Epithelial cell of proximal tubule (primary cell): ENCODE data around the gene TRPC5OS. TPM values are rescaled to one million over a fixed set of nuclear protein-coding genes. Genes with fewer than 3 reads are reported as not detected.

ENCODE experiments used
- DNase-seq: peaks from one replicate; pipeline ENCODE4 v3.0.0-alpha.2; 2011; ENCODE audit warnings: low read depth
- H3K4me3 ChIP-seq: 2 replicates; pipeline ENCODE4 v1.5.1; 2011; ENCODE audit warnings: low read depth, mild to moderate bottlenecking, low read length
- total RNA-seq: library from RNA; depleted of rRNA; stranded (reverse); fragments of >200 nt; gene quantifications from 2 replicates; pipeline ENCODE4 v1.2.3, GENCODE V29; 2015
- TF ChIP-seq, protein P1 (sequence below): conservative IDR thresholded peaks from 2 replicates; pipeline ENCODE4 v1.5.1; 2012; ENCODE audit warnings: low read depth, mild to moderate bottlenecking, low read length

TRPC5OS gene
- total RNA-seq, 1 donor from 2014 or later = not detected

- TF ChIP-seq, protein P1, sequence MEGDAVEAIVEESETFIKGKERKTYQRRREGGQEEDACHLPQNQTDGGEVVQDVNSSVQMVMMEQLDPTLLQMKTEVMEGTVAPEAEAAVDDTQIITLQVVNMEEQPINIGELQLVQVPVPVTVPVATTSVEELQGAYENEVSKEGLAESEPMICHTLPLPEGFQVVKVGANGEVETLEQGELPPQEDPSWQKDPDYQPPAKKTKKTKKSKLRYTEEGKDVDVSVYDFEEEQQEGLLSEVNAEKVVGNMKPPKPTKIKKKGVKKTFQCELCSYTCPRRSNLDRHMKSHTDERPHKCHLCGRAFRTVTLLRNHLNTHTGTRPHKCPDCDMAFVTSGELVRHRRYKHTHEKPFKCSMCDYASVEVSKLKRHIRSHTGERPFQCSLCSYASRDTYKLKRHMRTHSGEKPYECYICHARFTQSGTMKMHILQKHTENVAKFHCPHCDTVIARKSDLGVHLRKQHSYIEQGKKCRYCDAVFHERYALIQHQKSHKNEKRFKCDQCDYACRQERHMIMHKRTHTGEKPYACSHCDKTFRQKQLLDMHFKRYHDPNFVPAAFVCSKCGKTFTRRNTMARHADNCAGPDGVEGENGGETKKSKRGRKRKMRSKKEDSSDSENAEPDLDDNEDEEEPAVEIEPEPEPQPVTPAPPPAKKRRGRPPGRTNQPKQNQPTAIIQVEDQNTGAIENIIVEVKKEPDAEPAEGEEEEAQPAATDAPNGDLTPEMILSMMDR = no peak
- no peak for DNase-seq
- no peak overlapping the region for H3K4me3 ChIP-seq
Observed at GRCh38 chrX:111886678-111887077, 10.7 kb downstream of the TRPC5OS start.

DNA sequence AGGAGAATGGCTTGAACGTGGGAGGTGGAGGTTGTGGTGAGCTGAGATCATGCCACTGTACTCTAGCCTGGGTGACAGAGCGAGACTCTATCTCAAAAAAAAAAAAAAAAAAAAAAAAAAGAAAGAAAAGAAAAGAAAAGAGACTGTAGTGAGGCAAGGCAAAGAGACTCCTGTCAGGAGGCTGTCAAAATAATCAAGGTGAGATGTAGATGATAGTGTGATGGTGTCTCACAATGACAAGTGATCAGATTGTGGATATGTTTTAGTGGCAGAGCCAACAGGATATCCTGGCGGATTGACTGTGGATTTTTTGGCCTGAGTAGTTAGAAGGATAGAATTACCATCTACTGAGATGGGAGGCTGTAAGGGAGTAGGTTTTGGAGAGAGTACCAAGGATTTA lies 12.6 kb downstream of the TRPC5OS start:
- DNase-seq = no peak
- TF ChIP-seq, protein P1 = no peak
- no peak overlapping the region for H3K4me3 ChIP-seq

DNA sequence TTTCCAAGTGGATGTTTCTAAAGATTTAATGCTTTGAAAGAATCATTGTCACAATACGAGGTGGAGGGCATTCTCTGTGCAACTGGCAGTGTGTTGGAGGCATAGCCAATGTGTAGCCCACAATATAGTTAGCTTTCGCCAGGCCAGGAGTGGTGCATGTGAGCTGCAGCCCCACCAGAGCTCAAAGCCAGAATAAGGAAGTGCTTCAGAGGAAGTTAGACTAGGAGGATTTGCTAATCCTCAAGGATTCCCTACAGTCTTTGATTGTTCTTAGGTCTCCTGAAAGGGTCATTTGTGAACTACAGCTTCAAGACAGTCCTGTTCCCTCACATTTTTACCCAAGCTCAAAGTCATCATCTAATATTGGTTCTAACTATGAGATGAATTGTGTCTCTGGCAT lies 16.4 kb downstream of the TRPC5OS start:
- TF ChIP-seq, protein P1 = no peak
- no peak for DNase-seq
- H3K4me3 ChIP-seq = no peak overlapping the region

DNA sequence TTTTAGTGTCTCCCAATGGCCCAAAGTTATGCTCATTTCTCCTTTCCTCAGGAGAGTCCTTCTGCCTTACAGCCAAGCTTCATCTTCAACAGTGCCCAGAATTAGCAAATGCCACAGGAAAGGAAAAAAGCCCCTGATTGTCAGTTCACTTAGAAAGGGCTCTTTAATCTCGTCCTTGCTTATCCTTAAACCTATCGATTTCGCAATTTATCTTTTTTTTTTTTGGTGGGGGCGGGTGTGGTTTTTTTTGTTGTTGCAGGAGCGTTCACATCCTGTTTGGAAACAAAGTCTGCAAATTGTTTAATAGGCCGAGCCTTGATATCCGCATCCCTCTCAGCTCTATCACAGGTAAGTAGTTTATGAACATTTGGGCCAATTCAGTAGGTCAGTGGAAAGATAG lies 20.2 kb downstream of the TRPC5OS start:
- no peak overlapping the region for H3K4me3 ChIP-seq
- DNase-seq = no peak
- TF ChIP-seq, protein P1 = no peak

- TF ChIP-seq, protein P1 = no peak
- no peak overlapping the region for H3K4me3 ChIP-seq
- peak; percentile 22 for DNase-seq
Observed at GRCh38 chrX:111914398-111915090, 38.6 kb downstream of the TRPC5OS start.

- H3K4me3 ChIP-seq = no peak overlapping the region
- no peak for DNase-seq
- TF ChIP-seq, protein P1 = no peak
Observed at GRCh38 chrX:111917591-111917990, 41.6 kb downstream of the TRPC5OS start.

DNA sequence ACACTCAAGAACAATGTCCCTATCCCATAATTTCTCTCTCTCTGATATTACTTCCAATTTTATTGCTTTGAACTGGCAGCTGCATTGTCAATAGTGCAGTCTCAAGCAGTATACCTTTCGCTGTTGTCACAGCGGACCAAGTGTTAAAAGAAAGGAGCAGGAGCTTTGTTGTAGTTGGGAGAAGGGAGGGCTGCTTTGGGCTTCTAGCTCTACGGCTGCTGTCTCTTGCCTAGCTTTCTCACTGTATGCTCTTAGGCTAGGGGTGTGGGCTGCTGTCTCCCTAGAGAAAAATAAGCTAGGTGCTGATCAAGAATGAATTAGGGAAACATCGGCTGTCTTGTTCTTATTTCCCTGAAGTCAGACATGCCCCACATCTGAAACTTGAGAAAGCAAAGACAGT lies 52.5 kb downstream of the TRPC5OS start:
- H3K4me3 ChIP-seq = no peak overlapping the region
- TF ChIP-seq, protein P1 = no peak
- DNase-seq = no peak
